HuH-7 (cell line): ENCODE data around the gene SEMA4D.
"Not testable (repeated sequence)": the region's sequence is repeated elsewhere in the genome, so short reads cannot be mapped to it uniquely, and the experiment has no call there.

Source experiments
- DNase-seq: peaks from one replicate; pipeline ENCODE4 v3.0.0; 2011; ENCODE audit warnings: low spot score

SEMA4D gene

DNA sequence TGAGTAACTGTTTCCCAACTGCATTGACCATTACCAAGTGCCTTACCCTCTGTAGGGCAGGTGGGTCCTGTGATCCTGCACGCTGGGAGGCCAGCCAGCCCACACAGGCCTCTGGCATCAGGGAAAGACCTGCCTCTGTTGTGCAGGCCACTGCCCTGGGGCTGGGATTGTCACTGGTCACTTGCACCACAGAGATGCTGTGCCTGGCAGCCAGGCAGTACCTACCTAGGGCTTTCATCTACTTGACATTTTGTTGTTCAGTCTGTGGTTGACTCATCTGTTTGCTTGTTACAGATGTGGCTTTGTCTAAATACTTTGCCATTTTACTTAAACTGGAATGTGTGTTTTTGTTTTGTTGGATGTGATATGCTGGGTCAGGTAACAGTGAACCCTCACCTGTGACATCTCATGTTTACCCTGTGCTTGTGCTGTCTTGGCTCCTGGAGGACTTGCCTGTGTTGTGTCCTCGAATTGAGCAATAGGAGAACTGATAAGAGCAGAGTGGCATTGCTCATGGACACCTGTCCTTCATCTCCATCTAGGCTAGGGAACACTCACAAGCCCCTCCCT is 146.8 kb downstream of the SEMA4D start:
- DNase-seq = no peak

DNA sequence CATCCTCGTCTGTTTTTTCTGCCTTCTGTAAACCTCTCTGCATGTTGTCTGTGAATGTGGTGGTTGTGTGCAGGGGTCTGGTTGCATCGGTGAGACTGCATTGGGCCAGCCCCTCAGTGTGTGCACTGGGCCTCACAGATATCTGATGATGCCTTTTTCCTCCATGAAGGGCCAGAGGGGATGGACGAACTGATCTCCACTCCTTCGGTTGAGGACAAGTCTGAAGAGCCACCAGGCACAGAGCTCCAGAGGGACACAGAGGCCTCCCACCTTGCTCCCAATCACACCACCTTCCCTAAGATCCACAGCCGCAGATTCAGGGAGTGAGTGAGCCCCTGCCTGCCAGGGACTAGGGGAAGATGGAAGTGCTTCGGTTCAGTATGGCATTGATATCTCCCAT is 148.3 kb downstream of the SEMA4D start:
- DNase-seq = no peak

DNA sequence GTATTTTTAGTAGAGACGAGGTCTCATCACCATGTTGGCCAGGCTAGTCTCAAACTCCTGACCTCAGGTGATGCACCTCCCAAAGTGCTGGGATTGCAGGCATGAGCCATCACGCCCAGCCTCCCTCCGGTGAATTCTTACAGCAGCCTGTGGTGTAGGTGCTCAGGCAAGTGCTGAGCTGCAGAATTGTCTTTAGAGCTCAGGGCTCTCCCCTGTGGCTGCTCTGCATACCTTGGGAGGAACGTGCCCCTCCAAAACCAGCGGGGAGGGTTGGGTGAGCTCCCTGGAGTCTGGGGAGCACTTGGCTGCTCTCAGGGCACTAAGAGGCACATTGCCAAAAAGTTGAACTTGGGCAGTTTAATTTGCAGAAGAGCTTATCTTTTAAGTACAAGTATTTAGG is 150.3 kb downstream of the SEMA4D start:
- no peak for DNase-seq

DNA sequence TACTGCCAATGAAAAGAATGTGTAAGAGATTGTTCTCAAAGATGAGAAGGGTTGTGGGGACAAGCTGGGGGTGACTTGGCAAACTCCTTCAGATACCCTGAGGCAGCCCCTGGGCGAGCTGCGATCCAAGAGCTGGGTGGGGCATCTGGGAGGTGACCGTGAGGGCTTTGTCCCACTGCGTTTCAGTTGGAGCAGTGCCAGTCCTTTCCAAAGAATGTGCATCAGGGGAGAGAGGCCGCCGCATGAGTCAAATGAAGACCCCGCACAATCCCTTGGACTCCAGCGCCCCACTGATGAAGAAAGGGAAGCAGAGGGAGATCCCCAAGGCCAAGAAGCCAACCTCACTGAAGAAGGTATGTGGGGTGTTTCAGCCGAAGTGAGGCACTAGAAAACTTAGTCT is 151.2 kb downstream of the SEMA4D start:
- no peak for DNase-seq

DNA sequence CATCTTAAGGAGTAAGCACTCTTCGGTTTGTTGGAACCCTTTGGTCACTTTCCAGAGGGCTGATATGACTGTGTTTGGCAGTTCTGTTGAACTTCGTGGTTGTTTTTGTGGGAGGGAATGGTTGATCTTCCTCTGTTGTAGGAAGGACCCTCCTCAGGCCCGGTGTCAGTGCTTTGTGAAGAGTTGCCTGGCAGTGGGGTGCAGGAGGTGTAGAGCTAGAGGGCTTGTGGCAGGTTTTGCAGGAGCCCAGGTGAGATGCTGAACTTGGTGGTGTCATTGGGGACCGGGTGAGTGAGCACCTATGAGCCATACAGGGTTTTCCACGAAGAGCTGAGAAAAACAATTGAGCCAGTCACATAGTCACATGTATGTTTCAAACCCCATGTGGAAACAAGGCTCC is 152.4 kb downstream of the SEMA4D start:
- DNase-seq = no peak

DNA sequence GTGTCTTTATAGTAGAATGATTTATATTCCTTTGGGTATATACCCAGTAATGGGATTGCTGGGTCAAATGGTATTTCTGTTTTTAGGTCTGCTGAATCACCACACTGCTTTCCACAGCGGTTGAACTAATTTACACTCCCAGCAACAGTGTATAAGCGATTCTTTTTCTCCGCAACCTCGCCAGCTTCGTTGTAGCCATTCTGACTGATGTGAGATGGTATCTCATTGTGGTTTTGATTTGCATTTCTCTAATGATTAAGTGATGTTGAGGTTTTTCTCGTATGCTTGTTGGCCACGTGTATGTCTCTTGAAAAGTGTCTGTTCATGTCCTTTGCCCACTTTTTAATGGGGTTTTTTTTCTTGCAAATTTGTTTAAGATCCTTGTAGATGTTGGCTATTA is 154.1 kb downstream of the SEMA4D start:
- DNase-seq = not testable (repeated sequence)

DNA sequence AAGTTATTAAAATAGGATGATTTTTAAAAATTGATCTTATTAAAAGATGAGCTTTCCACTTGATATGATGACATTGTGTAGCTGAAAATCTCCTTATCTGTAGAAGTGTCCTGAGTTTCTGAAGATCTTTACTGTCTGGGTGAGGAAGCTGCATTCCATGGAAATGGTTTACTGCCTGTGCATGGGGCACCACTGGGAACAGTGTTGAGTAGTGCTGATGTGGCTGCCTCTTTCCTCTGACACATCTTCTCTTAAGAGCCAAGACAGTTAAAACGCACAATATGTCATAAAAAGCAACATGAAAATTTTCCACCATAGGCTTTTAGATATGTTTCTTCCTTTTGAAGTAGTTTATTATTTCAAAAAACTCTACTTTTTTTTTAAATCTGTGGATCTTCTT is 155.0 kb downstream of the SEMA4D start:
- DNase-seq = no peak

DNA sequence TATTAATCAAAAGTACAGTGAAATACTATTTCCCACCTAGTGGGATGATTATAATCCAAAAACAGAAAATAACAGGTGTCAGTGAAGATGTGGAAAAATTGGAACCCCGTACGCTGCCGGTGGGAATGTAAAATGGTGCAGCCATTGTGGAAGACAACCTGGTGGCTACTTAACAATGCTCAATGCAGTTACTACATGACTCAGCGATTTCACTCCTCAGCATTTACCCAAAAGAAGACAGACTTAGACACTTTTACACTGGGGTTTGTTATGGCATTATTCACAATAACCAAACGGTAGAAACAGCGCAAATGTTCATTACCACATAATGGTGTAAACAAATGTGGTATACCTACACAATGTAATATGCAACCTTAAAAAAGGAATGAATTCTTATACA is 155.7 kb downstream of the SEMA4D start:
- DNase-seq = no peak

DNA sequence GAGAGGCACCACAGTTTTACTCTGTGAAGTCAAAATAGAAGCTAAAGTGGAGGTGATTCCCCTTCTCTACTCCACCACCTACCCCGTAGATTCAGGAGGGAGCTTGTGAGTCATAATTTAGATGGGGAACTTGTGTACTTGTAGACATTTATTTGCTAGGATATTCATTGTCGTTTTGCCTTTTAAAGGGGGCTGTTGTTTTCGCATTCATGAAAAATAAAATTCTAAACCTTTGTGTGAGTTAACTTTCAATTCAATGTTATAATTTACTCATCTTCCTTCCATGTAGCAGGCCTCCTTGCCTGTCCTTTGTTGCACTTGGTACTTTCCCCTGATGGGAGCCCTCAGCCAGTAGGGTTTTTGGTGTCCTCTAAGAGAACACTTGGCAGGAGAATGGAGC is 157.6 kb downstream of the SEMA4D start:
- no peak for DNase-seq

DNA sequence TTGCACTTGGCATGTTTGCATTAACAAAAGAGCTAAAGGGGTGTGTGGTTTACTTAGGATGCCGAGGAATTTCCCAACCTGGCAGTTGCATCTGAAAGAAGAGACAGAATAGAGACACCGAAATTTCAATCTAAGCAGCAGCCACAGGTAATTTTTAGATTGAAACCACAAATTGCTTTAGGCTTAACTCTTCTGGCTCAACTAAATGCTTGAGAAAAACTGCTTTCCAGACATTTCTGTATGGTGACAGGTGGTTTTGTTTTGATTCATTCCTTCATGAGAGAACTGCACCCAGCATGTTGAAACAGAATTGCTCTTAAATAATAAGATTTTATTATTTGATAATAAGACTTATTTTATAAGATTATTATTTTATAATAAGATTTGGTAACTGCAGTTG is 158.1 kb downstream of the SEMA4D start:
- DNase-seq = no peak

DNA sequence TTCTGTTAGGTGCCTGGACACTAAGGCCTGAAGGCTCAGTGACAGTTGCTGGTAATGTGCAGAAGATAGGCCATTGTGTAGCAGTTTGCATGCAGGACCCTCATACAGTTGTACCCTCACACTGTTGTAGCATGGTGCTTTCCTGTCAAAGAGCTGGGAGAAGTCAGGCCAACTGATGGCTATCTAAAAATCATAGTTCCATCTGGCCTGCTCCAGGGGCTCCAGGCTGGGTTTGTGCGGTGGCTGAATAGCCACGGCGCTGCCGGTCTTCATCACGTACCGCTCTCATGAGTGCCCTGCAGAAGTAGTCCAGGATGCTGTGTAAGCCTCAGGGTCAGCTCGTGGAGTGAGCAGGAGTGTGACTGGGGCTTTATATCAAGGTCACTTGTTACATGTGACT is 167.4 kb downstream of the SEMA4D start:
- DNase-seq = no peak

DNA sequence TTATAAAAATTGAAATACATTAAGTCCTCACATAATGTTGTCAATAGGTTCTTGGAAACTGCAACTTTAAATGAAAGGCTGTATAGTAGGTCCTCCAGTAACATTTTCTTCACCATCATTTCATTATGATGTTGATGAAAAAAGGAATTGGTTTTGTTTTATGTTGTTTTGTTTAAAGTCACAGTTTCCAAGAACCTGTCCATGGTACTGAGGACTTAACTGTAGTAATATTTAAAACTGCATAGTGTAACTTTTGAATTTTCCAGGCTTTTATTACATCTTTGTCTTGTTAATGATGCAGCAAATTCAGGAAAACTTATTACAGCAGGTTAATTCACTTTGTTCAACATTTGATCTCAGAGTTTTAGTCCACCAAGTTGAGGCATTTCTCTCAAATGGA is 168.0 kb downstream of the SEMA4D start:
- DNase-seq = no peak

DNA sequence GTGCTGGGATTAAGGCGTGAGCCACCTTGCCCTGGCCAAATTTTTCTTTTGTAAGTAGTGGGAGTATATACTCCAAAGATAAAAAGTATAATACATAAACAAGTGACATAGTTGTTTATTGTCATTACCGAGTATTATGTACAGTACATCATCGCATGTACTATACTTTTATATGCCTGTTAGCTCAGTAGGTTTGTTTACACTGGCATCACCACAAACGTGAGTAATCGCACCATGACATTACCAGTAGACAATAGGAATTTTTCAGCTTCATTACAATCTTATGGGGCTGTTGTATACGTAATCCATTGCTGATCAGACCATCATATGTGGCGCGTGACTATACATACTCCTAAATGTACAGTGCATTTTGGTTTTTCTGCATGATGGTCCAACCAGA is 169.8 kb downstream of the SEMA4D start:
- no peak for DNase-seq

DNA sequence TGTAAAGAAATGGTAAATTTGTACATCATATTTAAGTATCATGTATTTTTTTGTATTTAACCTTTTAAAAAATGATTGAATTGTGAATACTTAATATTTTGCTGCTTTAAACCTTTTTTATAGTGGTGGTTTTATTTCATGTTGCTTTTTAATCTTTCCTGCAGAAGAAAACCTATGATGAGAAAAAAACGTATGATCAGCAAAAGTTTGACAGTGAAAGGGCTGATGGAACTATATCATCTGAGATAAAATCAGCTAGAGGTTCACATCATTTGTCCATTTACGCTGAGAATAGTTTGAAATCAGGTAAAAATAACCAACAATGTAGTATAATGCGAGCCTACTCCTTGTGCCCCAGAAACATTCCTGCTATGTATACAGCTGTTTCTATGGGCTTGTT is 172.2 kb downstream of the SEMA4D start:
- DNase-seq = no peak

DNA sequence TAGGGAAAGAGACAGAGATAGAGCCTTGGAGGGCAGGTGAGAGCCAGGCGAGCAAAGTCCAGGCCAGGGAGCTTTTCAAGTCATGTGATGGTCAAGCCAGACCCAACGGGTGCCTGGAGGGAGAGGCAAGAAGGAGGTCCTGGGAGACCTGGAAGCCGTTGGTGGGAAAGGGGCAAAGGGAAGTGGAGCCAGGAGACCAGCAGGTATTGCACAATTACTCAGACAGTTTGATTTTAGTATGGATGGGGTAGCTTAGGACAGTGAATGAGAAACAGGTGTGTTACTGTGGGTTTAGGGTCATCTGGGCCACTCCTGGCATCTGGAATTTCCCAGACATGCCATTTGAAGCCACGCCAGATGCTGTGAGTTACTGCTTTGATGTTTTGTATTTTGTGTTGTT is 174.5 kb downstream of the SEMA4D start:
- peak; percentile 17 for DNase-seq

DNA sequence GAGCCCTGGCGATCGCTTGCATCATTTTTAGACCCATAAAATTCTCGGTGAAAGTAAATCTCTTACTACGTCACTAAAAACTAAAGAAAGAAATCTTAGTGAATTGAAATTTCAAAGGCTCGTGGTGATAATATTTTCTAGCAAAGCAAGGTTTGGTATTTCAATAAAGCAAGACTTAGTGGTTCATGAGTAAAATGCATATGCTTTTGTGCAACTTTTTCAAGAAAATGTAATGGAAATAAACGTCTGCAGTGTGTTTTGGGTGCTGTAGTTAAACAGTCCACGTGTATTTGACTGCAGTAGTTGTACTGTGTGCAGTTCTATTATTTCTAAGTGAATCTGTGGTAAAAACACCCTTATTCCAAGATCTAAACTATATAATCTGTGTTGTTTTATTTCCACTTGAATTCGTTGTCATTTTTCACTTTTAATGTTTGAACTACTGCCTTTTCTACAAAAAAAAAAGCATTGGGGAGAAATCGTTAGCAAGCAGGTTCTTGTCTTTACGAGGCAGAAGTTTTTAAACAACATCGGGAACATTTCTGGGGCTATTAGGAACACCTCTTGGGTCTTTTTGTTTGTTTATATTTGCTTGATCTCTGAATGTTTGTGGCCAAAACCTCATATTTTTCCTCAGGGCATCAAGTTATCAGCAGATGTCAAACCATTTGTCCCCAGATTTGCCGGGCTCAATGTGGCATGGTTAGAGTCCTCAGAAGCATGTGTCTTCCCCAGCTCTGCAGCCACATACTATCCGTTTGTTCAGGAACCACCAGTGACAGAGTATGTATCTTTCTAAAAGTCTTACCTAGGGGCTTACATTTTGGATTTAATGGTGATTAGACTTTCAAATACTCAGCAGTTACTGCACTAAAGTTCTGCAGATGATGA is 178.7 kb downstream of the SEMA4D start:
- DNase-seq = no peak

DNA sequence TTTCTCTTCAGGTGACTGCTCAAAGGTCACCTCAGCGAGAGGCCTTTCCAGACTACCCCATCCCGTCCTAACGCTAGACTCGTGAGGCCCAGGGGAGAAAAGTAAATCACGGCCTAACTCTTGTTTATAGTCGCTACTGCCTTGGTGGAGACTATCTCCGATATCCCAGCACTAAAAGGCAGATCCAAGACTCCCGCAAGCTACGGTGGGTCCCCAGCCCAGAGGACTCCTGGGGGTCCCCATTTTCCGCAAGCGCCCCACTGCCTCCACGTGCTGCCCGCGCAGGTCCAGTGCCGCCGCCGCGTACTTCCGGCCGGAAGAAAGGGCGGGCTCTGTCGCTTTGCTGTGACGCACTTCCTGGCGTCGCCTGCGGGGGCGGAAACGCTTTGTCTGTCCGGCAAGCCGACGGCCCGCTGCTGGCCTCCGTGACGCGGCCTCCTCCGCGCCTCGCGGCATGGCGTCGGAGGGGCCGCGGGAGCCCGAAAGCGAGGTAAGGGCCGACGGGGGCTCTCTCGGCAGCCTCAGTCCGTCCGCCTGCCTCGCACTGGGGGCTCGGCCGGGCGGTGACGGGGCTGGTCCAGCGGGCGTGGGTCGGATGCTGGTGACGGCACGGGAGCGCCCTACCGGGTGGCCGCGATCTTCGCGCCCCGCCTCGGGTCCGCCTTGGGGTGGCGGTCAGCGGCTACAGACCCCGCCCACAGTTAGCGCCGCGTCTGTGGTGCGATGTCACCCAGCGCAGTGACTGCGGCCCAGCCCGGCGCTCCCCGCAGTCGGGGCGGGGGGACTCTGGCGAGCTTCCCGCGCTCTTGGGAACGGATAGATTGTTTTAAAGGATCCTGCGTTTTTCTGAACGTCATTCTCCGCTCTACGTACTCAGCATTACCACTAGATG is 179.5 kb downstream of the SEMA4D start, which contains the start of gene SECISBP2:
TSS of gene SECISBP2 (plus strand) at position 378 of the 892 bp plus-strand sequence. CDS start at position 455, 77 bp downstream.
- peak; percentile 75 for DNase-seq

DNA sequence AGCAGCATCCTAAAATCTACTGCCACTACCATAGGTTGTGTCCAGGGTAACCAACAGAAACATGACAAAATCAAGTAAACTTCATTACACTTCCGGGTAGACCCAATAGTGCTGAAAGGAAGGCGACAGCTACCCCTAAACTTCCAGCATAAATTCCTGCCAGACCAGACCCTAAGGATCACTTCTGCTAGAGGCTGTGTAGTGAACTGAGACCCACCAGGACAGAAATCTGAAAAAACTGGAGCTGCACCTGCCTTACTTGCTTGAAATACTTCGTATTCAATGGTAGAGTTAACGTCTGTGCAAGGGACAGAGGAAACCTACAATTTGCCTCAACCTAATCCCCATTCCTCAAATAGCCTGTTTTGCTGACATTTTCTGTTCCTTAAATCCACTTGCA is 180.6 kb downstream of the SEMA4D start:
- no peak for DNase-seq

DNA sequence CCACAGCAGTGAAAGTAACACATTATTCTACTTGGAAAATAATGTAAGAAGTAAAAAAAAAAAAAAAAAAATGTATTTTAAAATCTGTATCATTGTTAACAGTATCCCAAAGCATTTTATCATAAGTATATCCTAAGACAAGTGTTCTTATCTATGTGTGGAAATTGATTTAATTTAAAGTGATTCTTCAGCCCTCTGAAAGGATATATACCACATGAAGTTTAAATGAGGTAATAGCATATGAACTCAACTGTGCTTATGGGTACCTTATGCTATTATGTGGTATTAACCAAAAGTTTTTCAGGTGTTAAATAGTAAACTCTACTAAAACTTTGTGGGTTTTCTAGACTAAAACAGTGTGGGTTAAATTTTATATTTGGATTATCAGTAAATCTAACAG is 182.4 kb downstream of the SEMA4D start:
- no peak for DNase-seq

DNA sequence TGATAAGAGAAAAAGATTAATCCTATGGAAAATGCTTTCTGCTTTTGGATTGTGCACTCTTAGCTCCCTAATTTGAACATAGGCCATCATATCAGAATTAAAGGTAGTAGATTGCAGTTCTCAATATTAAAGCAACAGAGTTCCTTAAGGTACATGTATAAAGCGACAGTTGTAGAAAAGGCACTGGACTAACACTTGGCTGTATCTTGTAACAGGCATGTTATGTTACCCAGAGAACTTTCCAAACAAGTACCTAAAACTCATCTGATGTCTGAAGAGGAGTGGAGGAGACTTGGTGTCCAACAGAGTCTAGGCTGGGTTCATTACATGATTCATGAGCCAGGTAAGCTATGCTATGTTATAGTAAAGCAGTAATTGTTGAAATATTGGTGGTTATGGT is 183.0 kb downstream of the SEMA4D start:
- DNase-seq = no peak

DNA sequence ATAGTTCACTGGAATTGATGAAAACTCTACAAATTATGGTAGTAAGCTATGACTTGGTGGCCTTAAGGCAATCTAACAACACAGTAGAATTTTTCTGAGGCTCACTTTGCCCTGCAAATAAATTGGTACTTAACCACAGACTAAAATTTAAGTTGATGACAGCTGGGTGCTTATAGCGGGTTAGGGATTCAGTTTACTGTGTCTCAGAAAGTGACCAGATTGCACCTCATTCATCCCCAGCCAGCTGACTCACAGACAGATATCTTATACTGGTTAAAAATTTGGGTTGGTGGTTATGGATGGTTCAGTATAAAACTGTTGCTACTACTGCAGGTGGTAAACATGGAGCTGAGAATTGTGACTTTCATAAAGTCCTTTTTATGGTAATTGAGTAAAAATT is 184.1 kb downstream of the SEMA4D start:
- DNase-seq = no peak

DNA sequence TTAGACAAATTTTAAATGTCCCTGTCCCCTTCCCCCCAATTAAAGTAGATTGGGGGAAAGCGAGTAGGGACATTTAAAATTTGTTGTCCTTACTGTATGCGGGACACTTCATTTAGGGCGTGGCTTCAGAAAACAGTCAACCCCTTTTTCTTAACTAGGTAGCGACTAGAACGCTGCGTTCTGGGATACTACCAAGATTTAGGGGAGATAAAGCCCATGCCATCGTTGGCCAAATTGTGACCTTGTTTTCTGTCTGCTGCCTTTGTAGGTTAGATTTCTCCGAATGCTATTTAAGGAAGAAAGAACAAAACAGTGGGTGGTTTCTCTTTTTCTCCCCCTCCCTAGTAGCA is 185.7 kb downstream of the SEMA4D start:
- DNase-seq = no peak
